Stimulated activated CD4-positive, alpha-beta T cell treated with anti-CD3 and anti-CD28 coated beads, Interleukin-12 subunit alpha, Interleukin-12 subunit beta, amount 100 ng/mL, for 24 hours (primary cell): ENCODE data around the gene CNBD2.
"Not testable (repeated sequence)": the region's sequence is repeated elsewhere in the genome, so short reads cannot be mapped to it uniquely, and the experiment has no call there.

Source experiments
- DNase-seq, 2 experiments: peaks; one replicate each; pipeline ENCODE4 v3.0.0-alpha.2; 2020; ENCODE audit warnings: low read depth in 2 of 2

The CNBD2 gene

GRCh38 chr20:36061754-36062153 lies 93.4 kb downstream of the CNBD2 start:
- no peak for DNase-seq

- DNase-seq = no peak
These were observed 94.4 kb downstream of the CNBD2 start for GRCh38 chr20:36062799-36063198.

GRCh38 chr20:36063916-36064657 lies 95.7 kb downstream of the CNBD2 start:
- DNase-seq = no peak

- peak; percentile 87 to 94 for DNase-seq
These were observed 96.5 kb downstream of the CNBD2 start for GRCh38 chr20:36064658-36065426.

GRCh38 chr20:36065427-36065998 lies 97.1 kb downstream of the CNBD2 start:
- no peak for DNase-seq

DNA sequence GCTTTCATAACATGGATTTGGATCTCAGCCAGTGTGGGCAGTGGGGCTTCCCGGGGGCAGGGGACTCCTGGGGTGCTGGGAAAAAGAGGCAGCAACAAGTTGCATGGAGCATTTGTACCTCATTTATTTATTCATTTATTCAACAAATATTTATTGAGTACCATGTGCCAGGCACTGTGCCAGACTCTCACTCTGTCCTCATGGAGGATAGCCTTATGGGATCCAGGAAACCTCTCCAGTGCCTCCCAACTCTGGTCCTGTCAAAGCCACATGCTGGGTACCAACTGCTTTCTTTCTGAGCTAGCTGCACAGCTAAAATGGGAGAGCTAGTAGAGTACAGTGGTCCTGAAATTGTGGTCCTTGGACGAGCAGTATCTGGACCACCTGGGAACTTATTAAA lies 98.4 kb downstream of the CNBD2 start:
- DNase-seq = no peak

- DNase-seq = not testable (repeated sequence)
These were observed 100.1 kb downstream of the CNBD2 start for GRCh38 chr20:36068526-36068925.

DNA sequence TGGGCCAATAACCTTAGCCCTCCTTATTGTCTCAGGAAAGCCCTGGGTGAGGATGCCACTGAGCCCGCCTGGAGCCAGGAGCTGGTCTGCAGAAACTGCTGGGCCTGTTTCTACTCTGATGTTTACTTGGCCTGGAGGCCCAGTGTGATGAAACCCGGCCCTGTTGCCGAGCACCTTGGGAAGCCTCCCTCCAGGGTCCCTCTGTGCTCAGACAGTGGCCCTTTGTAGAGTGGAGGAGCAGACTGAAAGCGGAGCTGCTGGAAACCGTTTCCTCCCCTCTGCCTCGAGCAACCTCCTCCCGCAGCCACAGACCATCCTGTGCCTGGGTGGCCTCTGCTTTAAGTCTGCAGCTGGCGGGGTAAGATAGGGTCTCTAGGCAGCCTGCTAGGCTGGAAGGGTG lies 102.1 kb downstream of the CNBD2 start:
- DNase-seq = no peak

DNA sequence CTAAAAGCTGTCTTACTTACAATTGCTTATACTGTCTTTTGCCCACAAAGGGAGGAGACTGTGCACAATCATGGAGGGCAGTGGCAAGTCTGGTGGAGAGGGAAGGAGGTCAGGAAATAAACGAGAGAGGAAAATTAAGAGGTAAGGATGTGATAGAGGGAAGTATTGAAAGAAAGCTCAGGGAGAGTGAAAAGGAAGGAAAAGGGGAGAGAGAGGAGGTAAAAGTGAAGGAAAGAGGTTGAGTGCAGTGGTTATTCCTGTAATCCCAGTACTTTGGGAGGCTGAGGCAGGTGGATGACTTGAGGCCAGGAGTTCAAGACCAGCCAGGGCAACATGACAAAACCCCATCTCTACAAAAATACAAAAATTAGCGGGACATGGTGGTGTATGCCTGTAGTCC lies 103.5 kb downstream of the CNBD2 start:
- no peak for DNase-seq

DNA sequence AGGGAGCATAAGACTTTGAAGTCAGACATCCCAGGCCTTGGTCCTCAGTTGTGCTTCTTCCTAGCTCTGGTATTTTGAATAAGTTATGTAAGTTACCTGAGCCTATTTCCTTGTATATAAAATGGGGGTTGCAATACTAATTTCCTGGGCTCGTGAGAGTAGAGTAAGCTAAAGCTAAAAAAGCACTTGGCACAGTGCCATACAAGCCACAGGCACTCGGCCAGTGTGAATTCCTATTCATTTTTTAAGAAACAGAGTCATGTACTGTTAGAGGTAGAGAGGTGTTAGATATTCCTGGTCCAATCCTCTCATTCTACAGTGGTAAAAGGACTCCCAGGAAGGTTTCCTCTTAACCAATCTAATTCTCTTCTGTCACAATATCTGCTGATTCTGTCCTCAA lies 106.6 kb downstream of the CNBD2 start:
- DNase-seq = no peak

DNA sequence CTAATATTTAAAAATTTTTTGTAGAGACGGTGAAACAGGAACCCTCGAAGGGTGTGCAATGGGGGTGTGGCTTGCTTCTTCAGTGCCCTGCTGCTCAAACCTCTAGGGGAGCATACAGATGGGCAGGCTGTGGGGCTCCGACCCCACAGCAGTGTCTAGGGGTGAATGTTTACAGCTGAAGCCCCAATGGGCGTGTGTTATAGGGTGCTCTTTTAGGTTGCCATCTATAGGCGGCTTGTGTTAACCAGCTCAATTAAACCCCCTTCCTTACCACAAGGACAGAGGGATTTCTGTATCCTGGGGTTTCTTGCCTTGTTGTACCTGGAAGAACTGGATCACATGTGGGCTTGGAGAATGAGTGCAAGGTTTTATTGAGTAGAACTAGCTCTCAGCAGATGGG lies 109.4 kb downstream of the CNBD2 start:
- DNase-seq = not testable (repeated sequence)

DNA sequence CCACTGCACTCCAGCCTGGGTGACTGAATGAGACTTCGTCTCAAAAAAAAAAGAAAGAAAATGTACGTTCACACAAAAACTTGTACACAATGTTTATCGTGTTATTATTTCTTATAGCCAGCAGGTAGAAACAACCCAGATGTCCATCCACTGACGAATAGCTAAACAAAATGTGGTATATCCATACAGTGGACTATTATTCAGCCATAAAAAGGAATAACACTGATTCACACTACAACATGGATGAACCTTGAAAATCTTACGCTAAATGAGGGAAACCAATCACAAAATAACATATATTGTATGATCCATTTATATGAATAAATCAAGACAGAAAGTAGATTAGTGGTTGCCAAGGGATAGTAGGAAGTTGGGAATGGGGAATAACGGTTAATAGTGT lies 111.1 kb downstream of the CNBD2 start:
- DNase-seq = no peak

DNA sequence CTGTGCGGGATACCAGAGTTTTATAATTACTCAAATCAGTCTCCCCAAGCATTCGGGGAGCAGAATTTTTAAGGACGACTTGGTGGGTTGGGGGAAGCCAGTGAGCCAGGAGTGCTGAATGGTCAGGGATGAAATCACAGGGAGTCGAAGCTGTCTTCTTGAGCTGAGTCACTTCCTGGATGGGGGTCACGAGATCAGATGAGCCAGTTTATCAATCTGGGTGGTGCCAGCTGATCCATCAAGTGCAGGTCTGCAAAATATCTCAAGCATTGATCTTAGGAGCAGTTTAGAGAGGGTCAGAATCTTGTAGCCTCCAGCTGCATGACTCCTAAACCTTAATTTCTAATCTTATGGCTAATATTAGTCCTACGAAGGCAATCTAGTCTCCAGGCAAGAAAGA lies 111.6 kb downstream of the CNBD2 start:
- DNase-seq = not testable (repeated sequence)
